ENCODE data around the gene ZMIZ1. TPM values are rescaled to one million over a fixed set of nuclear protein-coding genes. Genes with fewer than 3 reads are reported as not detected.

ZMIZ1 gene
- total and polyA plus RNA-seq, 2 experiments from 2014 or later = 9.2 to 30.9 TPM

DNA sequence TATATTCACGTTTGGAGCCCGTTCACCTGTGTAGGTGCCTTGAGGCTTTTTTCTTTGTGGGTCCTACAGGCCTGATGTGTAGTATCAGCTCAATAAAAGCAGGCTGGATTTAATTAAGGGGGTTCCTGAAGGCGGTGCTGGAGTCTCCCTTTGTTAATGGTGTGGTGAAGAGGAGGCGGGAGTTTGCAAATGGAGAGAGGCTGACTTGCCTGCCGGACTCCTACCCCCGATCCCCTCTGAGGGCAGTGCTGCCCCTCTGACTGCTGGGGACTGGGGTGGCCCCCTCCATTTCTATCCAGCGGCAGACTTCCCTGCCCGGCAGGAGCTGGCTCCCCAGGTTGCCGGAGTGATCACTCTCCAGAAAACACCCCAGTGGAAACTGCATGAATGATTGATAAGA is 45.1 kb downstream of the ZMIZ1 start (continued):
- no peak for TF ChIP-seq STAT1 (IDR thresholded peaks at IDR 0.05; ENCODE audit: unreplicated experiment)
- no peak for TF ChIP-seq ZNF114 (CRISPR knock-in tag; IDR thresholded peaks at IDR 0.05)
- TF ChIP-seq, protein P1, sequence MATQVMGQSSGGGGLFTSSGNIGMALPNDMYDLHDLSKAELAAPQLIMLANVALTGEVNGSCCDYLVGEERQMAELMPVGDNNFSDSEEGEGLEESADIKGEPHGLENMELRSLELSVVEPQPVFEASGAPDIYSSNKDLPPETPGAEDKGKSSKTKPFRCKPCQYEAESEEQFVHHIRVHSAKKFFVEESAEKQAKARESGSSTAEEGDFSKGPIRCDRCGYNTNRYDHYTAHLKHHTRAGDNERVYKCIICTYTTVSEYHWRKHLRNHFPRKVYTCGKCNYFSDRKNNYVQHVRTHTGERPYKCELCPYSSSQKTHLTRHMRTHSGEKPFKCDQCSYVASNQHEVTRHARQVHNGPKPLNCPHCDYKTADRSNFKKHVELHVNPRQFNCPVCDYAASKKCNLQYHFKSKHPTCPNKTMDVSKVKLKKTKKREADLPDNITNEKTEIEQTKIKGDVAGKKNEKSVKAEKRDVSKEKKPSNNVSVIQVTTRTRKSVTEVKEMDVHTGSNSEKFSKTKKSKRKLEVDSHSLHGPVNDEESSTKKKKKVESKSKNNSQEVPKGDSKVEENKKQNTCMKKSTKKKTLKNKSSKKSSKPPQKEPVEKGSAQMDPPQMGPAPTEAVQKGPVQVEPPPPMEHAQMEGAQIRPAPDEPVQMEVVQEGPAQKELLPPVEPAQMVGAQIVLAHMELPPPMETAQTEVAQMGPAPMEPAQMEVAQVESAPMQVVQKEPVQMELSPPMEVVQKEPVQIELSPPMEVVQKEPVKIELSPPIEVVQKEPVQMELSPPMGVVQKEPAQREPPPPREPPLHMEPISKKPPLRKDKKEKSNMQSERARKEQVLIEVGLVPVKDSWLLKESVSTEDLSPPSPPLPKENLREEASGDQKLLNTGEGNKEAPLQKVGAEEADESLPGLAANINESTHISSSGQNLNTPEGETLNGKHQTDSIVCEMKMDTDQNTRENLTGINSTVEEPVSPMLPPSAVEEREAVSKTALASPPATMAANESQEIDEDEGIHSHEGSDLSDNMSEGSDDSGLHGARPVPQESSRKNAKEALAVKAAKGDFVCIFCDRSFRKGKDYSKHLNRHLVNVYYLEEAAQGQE (IDR thresholded peaks at IDR 0.05; ENCODE audit: unreplicated experiment) = no peak
- no peak for TF ChIP-seq EZH2 (IDR thresholded peaks at IDR 0.05; ENCODE audit: low read depth, unreplicated experiment)

DNA sequence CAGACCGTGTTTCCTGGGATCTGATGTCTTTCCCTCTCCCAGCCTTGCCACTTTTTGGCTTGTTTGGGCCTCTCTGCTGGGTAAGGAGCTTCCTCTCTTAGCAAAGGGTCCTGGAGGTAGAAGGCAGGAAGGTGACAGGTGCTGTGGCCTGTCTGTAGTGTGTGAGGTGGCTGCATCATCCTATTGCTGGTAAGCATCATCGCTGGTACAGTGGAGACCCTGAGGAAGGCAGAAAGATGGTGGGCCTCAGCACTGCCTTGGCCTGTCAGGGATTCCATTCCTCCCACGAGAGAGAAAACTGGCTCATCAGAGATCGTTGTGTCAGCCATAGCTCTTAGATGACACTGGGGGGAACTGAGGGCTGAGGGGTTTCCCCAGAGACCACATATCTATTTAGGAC is 46.5 kb downstream of the ZMIZ1 start:
- Histone ChIP-seq H3K36me3 (ENCODE audit: insufficient read depth) (no peaks in the 10 kb centered on the region), H3K27ac (ENCODE audit: low read depth) (no peak overlapping the region), H4K20me1 (replicated peaks; ENCODE audit: insufficient read depth) (peaks cover 8% of the 10 kb centered on the region; the same call in 1 of the 2 replicates), H3K4me3 (no peak overlapping the region), H3K4me1 (ENCODE audit: insufficient read depth) (peaks cover 21% of the 10 kb centered on the region), H3K4me2 (no peak overlapping the region), H2AFZ (no peak overlapping the region), H3F3A (replicated peaks; ENCODE audit: low read depth) (no peaks in the 10 kb centered on the region), H3K79me2 (replicated peaks; ENCODE audit: insufficient read depth) (peaks cover 78% of the 10 kb centered on the region), H3K9me2 (ENCODE audit: insufficient read depth) (no peaks in the 10 kb centered on the region), H3K27me3 (ENCODE audit: insufficient read depth) (no peaks in the 10 kb centered on the region)
- no peak for DNase-seq (ENCODE audit: low spot score)
- no peaks in the 10 kb centered on the region for H3K9me3 Mint-ChIP-seq
- ATAC-seq = no peak
- peaks cover 16% of the 10 kb centered on the region; the same call in 2 of the 3 replicates for H3K36me3 Mint-ChIP-seq (ENCODE audit: low read depth)
- no peak overlapping the region for H3K27ac Mint-ChIP-seq
- peaks cover 14% of the 10 kb centered on the region for H3K27me3 Mint-ChIP-seq (ENCODE audit: insufficient read depth, low read depth, poor library complexity)
- H3K4me1 Mint-ChIP-seq = peaks cover 64% of the 10 kb centered on the region
- no peak overlapping the region for H3K4me3 Mint-ChIP-seq
- TF ChIP-seq EZH2 (IDR thresholded peaks at IDR 0.05; ENCODE audit: low read depth, unreplicated experiment) = no peak
- TF ChIP-seq, protein P2, sequence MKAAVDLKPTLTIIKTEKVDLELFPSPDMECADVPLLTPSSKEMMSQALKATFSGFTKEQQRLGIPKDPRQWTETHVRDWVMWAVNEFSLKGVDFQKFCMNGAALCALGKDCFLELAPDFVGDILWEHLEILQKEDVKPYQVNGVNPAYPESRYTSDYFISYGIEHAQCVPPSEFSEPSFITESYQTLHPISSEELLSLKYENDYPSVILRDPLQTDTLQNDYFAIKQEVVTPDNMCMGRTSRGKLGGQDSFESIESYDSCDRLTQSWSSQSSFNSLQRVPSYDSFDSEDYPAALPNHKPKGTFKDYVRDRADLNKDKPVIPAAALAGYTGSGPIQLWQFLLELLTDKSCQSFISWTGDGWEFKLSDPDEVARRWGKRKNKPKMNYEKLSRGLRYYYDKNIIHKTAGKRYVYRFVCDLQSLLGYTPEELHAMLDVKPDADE (IDR thresholded peaks at IDR 0.05) = no peak
- TF ChIP-seq EZH2phosphoT487 (IDR thresholded peaks at IDR 0.05; ENCODE audit: unreplicated experiment) = no peak
- no peak for TF ChIP-seq JUNB (IDR thresholded peaks at IDR 0.05; ENCODE audit: unreplicated experiment)
- TF ChIP-seq STAT1 (IDR thresholded peaks at IDR 0.05; ENCODE audit: unreplicated experiment) = no peak
- no peak for TF ChIP-seq NANOG (IDR thresholded peaks at IDR 0.05; ENCODE audit: borderline replicate concordance)
- TF ChIP-seq ZNF331 (CRISPR knock-in tag; IDR thresholded peaks at IDR 0.05; ENCODE audit: low read depth) = no peak
- TF ChIP-seq, protein P1 (IDR thresholded peaks at IDR 0.05; ENCODE audit: unreplicated experiment) = no peak
- no peak for TF ChIP-seq CREB1 (CRISPR knock-in tag; IDR thresholded peaks at IDR 0.05; ENCODE audit: low read depth)
- TF ChIP-seq POLR2AphosphoS5 (IDR thresholded peaks at IDR 0.05; ENCODE audit: low read depth) = no peak
- TF ChIP-seq ZNF114 (CRISPR knock-in tag; IDR thresholded peaks at IDR 0.05) = no peak
- TF ChIP-seq, protein P3, sequence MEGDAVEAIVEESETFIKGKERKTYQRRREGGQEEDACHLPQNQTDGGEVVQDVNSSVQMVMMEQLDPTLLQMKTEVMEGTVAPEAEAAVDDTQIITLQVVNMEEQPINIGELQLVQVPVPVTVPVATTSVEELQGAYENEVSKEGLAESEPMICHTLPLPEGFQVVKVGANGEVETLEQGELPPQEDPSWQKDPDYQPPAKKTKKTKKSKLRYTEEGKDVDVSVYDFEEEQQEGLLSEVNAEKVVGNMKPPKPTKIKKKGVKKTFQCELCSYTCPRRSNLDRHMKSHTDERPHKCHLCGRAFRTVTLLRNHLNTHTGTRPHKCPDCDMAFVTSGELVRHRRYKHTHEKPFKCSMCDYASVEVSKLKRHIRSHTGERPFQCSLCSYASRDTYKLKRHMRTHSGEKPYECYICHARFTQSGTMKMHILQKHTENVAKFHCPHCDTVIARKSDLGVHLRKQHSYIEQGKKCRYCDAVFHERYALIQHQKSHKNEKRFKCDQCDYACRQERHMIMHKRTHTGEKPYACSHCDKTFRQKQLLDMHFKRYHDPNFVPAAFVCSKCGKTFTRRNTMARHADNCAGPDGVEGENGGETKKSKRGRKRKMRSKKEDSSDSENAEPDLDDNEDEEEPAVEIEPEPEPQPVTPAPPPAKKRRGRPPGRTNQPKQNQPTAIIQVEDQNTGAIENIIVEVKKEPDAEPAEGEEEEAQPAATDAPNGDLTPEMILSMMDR (conservative IDR thresholded peaks at IDR 0.05; ENCODE audit: low read depth in 2 of 2) = no peak

All from GM23338 (cell line).